Measurements from ENCODE around the gene PLXNA2. TPM values are rescaled to one million over a fixed set of nuclear protein-coding genes. Genes with fewer than 3 reads are reported as not detected.

PLXNA2 gene
- total RNA-seq, 4 donors from 2014 or later, result 19.8 to 41.6 (median 27.9) TPM

GRCh38 chr1:208074353-208074752 is 169.8 kb downstream of the PLXNA2 start:
- Histone ChIP-seq H3K9me3 (no peaks in the 10 kb centered on the region), H3K4me1 (no peaks in the 10 kb centered on the region), H3K36me3 (peaks cover 49 to 88% (median 72%) of the 10 kb centered on the region in 4 donors), H3K27me3 (no peaks in the 10 kb centered on the region), H3K27ac (replicated peaks in 1 of 4) (no peak overlapping the region), H3K4me3 (no peak overlapping the region)
- 87% methylated on average over 5 of the region's 6 CpGs for WGBS
- DNase-seq (ENCODE audit: extremely low spot score), result no peak
- TF ChIP-seq POLR2AphosphoS5 (IDR thresholded peaks at IDR 0.05), result no peak
- no peak for TF ChIP-seq CTCF (IDR thresholded peaks at IDR 0.05)
- TF ChIP-seq POLR2A (IDR thresholded peaks at IDR 0.05; ENCODE audit: low read depth), result no peak
- intact Hi-C loops (cut with DNase I), result no loop called here

- Histone ChIP-seq H3K27ac (replicated peaks in 1 of 4) (no peak overlapping the region), H3K4me1 (no peaks in the 10 kb centered on the region), H3K36me3 (peaks cover 38 to 88% (median 62%) of the 10 kb centered on the region in 4 donors), H3K4me3 (no peak overlapping the region), H3K27me3 (no peaks in the 10 kb centered on the region), H3K9me3 (no peaks in the 10 kb centered on the region)
- no peak for DNase-seq (ENCODE audit: extremely low spot score)
- 87% methylated on average over 7 of the region's 7 CpGs for WGBS
- TF ChIP-seq POLR2AphosphoS5 (IDR thresholded peaks at IDR 0.05), result no peak
- TF ChIP-seq CTCF (IDR thresholded peaks at IDR 0.05), result no peak
- no peak for TF ChIP-seq POLR2A (IDR thresholded peaks at IDR 0.05; ENCODE audit: low read depth)
- intact Hi-C loops (cut with DNase I), result no loop called here
These were observed 172.7 kb downstream of the PLXNA2 start for GRCh38 chr1:208071435-208072031.

GRCh38 chr1:208069908-208070307 is 174.3 kb downstream of the PLXNA2 start:
- H3K36me3 ChIP-seq, result peaks cover 35 to 92% (median 65%) of the 10 kb centered on the region in 4 donors
- H3K9me3 ChIP-seq, result no peaks in the 10 kb centered on the region
- H3K4me3 ChIP-seq, result no peak overlapping the region
- 97% methylated on average over 4 of the region's 4 CpGs for WGBS
- no peaks in the 10 kb centered on the region for H3K27me3 ChIP-seq
- DNase-seq (ENCODE audit: extremely low spot score), result no peak
- no peak overlapping the region for H3K27ac ChIP-seq (replicated peaks in 1 of 4)
- intact Hi-C loops (cut with DNase I), result no loop called here
- no peak for TF ChIP-seq CTCF (IDR thresholded peaks at IDR 0.05)
- no peak for TF ChIP-seq EP300 (IDR thresholded peaks at IDR 0.05)
- no peak for TF ChIP-seq POLR2A (IDR thresholded peaks at IDR 0.05; ENCODE audit: low read depth)
- no peak for TF ChIP-seq POLR2AphosphoS5 (IDR thresholded peaks at IDR 0.05)
- peaks cover 0 to 8% (median 5%) of the 10 kb centered on the region in 4 donors for H3K4me1 ChIP-seq

- DNase-seq (ENCODE audit: extremely low spot score), result no peak
These were observed 174.9 kb downstream of the PLXNA2 start for GRCh38 chr1:208069317-208069716.

More at GRCh38 chr1:208069317-208069716, 174.9 kb downstream of the PLXNA2 start:
- H3K27me3 ChIP-seq, result no peaks in the 10 kb centered on the region
- H3K4me3 ChIP-seq, result no peak overlapping the region
- intact Hi-C loops (cut with DNase I), result no loop called here
- no peak overlapping the region for H3K27ac ChIP-seq (replicated peaks in 1 of 4)
- TF ChIP-seq EP300 (IDR thresholded peaks at IDR 0.05), result no peak
- no peak for TF ChIP-seq POLR2AphosphoS5 (IDR thresholded peaks at IDR 0.05)
- no peak for TF ChIP-seq POLR2A (IDR thresholded peaks at IDR 0.05; ENCODE audit: low read depth)
- TF ChIP-seq CTCF (IDR thresholded peaks at IDR 0.05), result no peak
- H3K36me3 ChIP-seq, result peaks cover 32 to 96% (median 65%) of the 10 kb centered on the region in 4 donors
- peaks cover 0 to 8% (median 7%) of the 10 kb centered on the region in 4 donors for H3K4me1 ChIP-seq
- no peaks in the 10 kb centered on the region for H3K9me3 ChIP-seq
- 95% methylated on average over 7 of the region's 8 CpGs for WGBS
